ENCODE data around the gene SLC46A2. TPM values are rescaled to one million over a fixed set of nuclear protein-coding genes. Genes with fewer than 3 reads are reported as not detected.

Gene SLC46A2
- total and polyA plus RNA-seq, 2 of the 13 experiments (the other 11 are each of a cell fraction or from before 2014, with no cell fraction given) = not detected

- in situ Hi-C loops (cut with HindIII; ENCODE audit: extremely low pct_ligation_motif_present, low pct_unique_long_range_greater_than_20kb) = no loop called here
- no peak for ATAC-seq
- no peak overlapping the region for H3K9ac ChIP-seq (ENCODE audit: insufficient read depth, low read depth, low read length)
- BruUV-seq (replicated peaks) = no TSS peak
- no peak overlapping the region for H3K4me3 ChIP-seq (replicated peaks in 1 of 3; ENCODE audit: insufficient read depth in 1 of 3, low read depth in 2 of 3, low read length in 3 of 3)
- H3K27ac ChIP-seq (ENCODE audit: extremely low read length, insufficient read depth, low read length) = no peak overlapping the region
- no peak overlapping the region for H2AFZ ChIP-seq (ENCODE audit: low read length)
- no peak for FAIRE-seq
- 29% methylated on average over 1 of the region's 1 CpG for WGBS (ENCODE audit: low lambda C conversion rate)
- no peaks in the 10 kb centered on the region for H3K36me3 ChIP-seq (replicated peaks in 1 of 2; ENCODE audit: control insufficient read depth in 1 of 2, insufficient read depth in 2 of 2, low read length in 2 of 2)
- no peaks in the 10 kb centered on the region for H3K79me2 ChIP-seq (ENCODE audit: insufficient read depth, low read length)
- no peak for DNase-seq (ENCODE audit: low spot score)
- peaks cover 0 to 4% of the 10 kb centered on the region in 2 experiments; a peak in 1 of 5 replicates for H3K27me3 ChIP-seq (ENCODE audit: control insufficient read depth in 1 of 2, insufficient read depth in 2 of 2, low read length in 2 of 2)
- H3K4me1 ChIP-seq (ENCODE audit: insufficient read depth, low read length) = no peaks in the 10 kb centered on the region
- intact Hi-C loops (cut with micrococcal nuclease; ENCODE audit: unreplicated experiment) = no loop called here
- ChIA-PET POLR2A (no interaction called here), CTCF (ENCODE audit: low intra/inter-chr PET ratio, low total read pairs) (no interaction called here)
- H3K9me3 ChIP-seq (ENCODE audit: low read length) = no peaks in the 10 kb centered on the region
- H4K20me1 ChIP-seq (ENCODE audit: insufficient read depth, low read length) = no peaks in the 10 kb centered on the region
- no peak overlapping the region for H3K4me2 ChIP-seq (ENCODE audit: low read depth, low read length)
- TF ChIP-seq ATF7-NPFF (CRISPR knock-in tag; IDR thresholded peaks at IDR 0.05; ENCODE audit: low read depth) = no peak
- TF ChIP-seq TRAFD1 (CRISPR knock-in tag; IDR thresholded peaks at IDR 0.05; ENCODE audit: borderline replicate concordance) = no peak
- no peak for TF ChIP-seq ZNF747 (CRISPR knock-in tag; IDR thresholded peaks at IDR 0.05; ENCODE audit: borderline replicate concordance)
- no peak for TF ChIP-seq SSRP1 (CRISPR knock-in tag; IDR thresholded peaks at IDR 0.05)
- no peak for TF ChIP-seq ZNF414 (CRISPR knock-in tag; IDR thresholded peaks at IDR 0.05)
- TF ChIP-seq ZNF484 (CRISPR knock-in tag; IDR thresholded peaks at IDR 0.05; ENCODE audit: borderline replicate concordance, low read depth) = no peak
- no peak for TF ChIP-seq ZNF337 (CRISPR knock-in tag; IDR thresholded peaks at IDR 0.05; ENCODE audit: borderline replicate concordance, low read depth)
- TF ChIP-seq SIX4 (CRISPR knock-in tag; IDR thresholded peaks at IDR 0.05) = no peak
- TF ChIP-seq ZSCAN30 (CRISPR knock-in tag; IDR thresholded peaks at IDR 0.05) = no peak
- TF ChIP-seq SOX6 (IDR thresholded peaks at IDR 0.05) = no peak
- no peak for TF ChIP-seq SOX6 (CRISPR knock-in tag; IDR thresholded peaks at IDR 0.05)
- TF ChIP-seq ZNF142 (CRISPR knock-in tag; IDR thresholded peaks at IDR 0.05) = no peak
- no peak for TF ChIP-seq ISL2 (CRISPR knock-in tag; IDR thresholded peaks at IDR 0.05)
- no peak for TF ChIP-seq REST (IDR thresholded peaks at IDR 0.05; ENCODE audit: borderline replicate concordance in 1 of 2, low read depth in 1 of 2, low read length in 2 of 2)
These were observed 27.3 kb upstream of the SLC46A2 start for GRCh38 chr9:112917987-112918362.
